Measurements from ENCODE around the gene CMC2.
A peak's percentile ranks its signal among the peaks of the same experiment; 100 is the strongest.

The CMC2 gene

GRCh38 chr16:81006813-81007695, at the start of gene CMC2, which contains the start of gene CENPN:
Gene CMC2, minus strand, starts transcription at chr16:81006885. Its CDS starts 9,491 bp downstream, at chr16:80997394.
Gene CENPN, plus strand, starts transcription at chr16:81007214. Its CDS starts 4,726 bp downstream, at chr16:81011940.
- DNase-seq = peak; percentile 94

- no peak for DNase-seq
These were observed 47.1 kb upstream of the CMC2 start for GRCh38 chr16:81053761-81054160.

- DNase-seq = no peak
These were observed 36.1 kb upstream of the CMC2 start for GRCh38 chr16:81042821-81043220.

- DNase-seq = no peak
These were observed 35.0 kb upstream of the CMC2 start for GRCh38 chr16:81041696-81042095.

GRCh38 chr16:81040842-81041241, 34.2 kb upstream of the CMC2 start:
- no peak for DNase-seq

- no peak for DNase-seq
These were observed 33.4 kb upstream of the CMC2 start for GRCh38 chr16:81040131-81040530.

GRCh38 chr16:81036751-81037350, 30.2 kb upstream of the CMC2 start:
- DNase-seq = no peak

- peak; percentile 49 for DNase-seq
These were observed 29.5 kb upstream of the CMC2 start for GRCh38 chr16:81035975-81036750.

GRCh38 chr16:81035398-81035974, 28.8 kb upstream of the CMC2 start, which contains the start of gene ATMIN:
Gene ATMIN, plus strand, starts transcription at chr16:81035842. Its CDS starts 29 bp downstream, at chr16:81035871.
- peak; percentile 91 for DNase-seq

- no peak for DNase-seq
These were observed 23.4 kb upstream of the CMC2 start for GRCh38 chr16:81029930-81030604.

- no peak for DNase-seq
These were observed 19.7 kb upstream of the CMC2 start for GRCh38 chr16:81026429-81026828.

GRCh38 chr16:81018496-81018895, 11.8 kb upstream of the CMC2 start:
- no peak for DNase-seq

GRCh38 chr16:81014672-81015071, 8.0 kb upstream of the CMC2 start:
- no peak for DNase-seq

GRCh38 chr16:81012974-81013373, 6.3 kb upstream of the CMC2 start:
- DNase-seq = no peak

GRCh38 chr16:81008505-81008789, 1.8 kb upstream of the CMC2 start:
- DNase-seq = no peak

GRCh38 chr16:81006211-81006812, 373 bp downstream of the CMC2 start:
- DNase-seq = peak; percentile 61

GRCh38 chr16:81005610-81006161, 999 bp downstream of the CMC2 start:
- DNase-seq = peak; percentile 27

- peak; percentile 73 for DNase-seq
These were observed 1.9 kb downstream of the CMC2 start for GRCh38 chr16:81004646-81005353.

- peak; percentile 45 for DNase-seq
These were observed 2.9 kb downstream of the CMC2 start for GRCh38 chr16:81003610-81004460.

- no peak for DNase-seq
These were observed 3.6 kb downstream of the CMC2 start for GRCh38 chr16:81003064-81003463.
